AG04450 (cell line): ENCODE results near the gene SORCS3. TPM values are rescaled to one million over a fixed set of nuclear protein-coding genes. Genes with fewer than 3 reads are reported as not detected.

Source experiments
- CTCF ChIA-PET: fragments of 300-600, 350-600 bp; formaldehyde crosslinking; extraction: SDS; loops from one replicate; lab custom pipeline; 2022; ENCODE audit warnings: antibody characterized with exemption, inconsistent platforms; lab: Charles Lee
- POLR2A ChIA-PET: fragments of 350-600 bp; formaldehyde crosslinking; extraction: SDS; loops from one replicate; lab custom pipeline; 2021; ENCODE audit warnings: antibody characterized with exemption, inconsistent platforms; lab: Yijun Ruan, JAX
- DNase-seq: peaks from one replicate; pipeline ENCODE4 v3.0.0-alpha.2; 2011; ENCODE audit warnings: low read depth, low spot score
- H3K27ac ChIP-seq: one replicate; pipeline ENCODE4 v1.5.1; 2012; ENCODE audit warnings: low read depth, low read length, control low read depth
- H3K27me3 ChIP-seq: one replicate; pipeline ENCODE4 v1.6.0; 2012; ENCODE audit warnings: low read length; ENCODE audit not compliant: control insufficient read depth, insufficient read depth
- H3K4me3 ChIP-seq: 2 replicates; pipeline ENCODE4 v1.5.1; 2011; ENCODE audit warnings: mild to moderate bottlenecking, low read depth, low read length, control low read depth
- H3K9me3 ChIP-seq: 2 replicates; pipeline ENCODE4 v1.5.1; 2012; ENCODE audit warnings: low read length; ENCODE audit not compliant: control insufficient read depth, insufficient read depth
- polyA plus RNA-seq: library from polyadenylated mRNA; depleted of rRNA; stranded (reverse); fragments of >200 nt; gene quantifications from 2 replicates; pipeline ENCODE4 v1.2.3, GENCODE V29; 2011
- TF ChIP-seq, protein P1 (sequence below): IDR thresholded peaks from 2 replicates; pipeline ENCODE4 v1.5.1; 2011; ENCODE audit warnings: low read depth, low read length, control low read depth, inconsistent platforms

Gene SORCS3
- polyA plus RNA-seq, 1 experiment, result not detected

DNA sequence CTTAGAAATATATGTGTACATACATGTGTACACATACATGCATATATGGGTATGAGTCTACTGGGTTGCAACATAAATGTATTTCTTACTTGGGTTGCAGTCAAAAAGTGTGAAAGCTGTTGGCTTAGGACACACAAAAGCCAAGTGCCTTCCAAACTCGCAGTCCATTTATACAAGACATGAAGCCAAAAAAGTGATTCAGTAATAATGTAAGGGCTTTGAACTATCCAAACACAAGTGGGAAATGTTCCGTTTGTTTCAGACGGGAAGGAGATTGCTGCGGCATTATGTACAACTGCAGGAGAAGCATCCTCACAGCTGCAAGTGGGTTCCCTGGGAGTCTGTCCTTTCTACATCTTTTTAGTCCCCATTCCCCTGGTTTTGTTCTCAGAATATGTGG, 513.6 kb downstream of the SORCS3 start:
- Histone ChIP-seq H3K4me3 (no peak overlapping the region), H3K27me3 (no peaks in the 10 kb centered on the region), H3K9me3 (peaks cover 13% of the 10 kb centered on the region), H3K27ac (no peak overlapping the region)
- ChIA-PET CTCF (no interaction called here), POLR2A (no interaction called here)
- TF ChIP-seq, protein P1, sequence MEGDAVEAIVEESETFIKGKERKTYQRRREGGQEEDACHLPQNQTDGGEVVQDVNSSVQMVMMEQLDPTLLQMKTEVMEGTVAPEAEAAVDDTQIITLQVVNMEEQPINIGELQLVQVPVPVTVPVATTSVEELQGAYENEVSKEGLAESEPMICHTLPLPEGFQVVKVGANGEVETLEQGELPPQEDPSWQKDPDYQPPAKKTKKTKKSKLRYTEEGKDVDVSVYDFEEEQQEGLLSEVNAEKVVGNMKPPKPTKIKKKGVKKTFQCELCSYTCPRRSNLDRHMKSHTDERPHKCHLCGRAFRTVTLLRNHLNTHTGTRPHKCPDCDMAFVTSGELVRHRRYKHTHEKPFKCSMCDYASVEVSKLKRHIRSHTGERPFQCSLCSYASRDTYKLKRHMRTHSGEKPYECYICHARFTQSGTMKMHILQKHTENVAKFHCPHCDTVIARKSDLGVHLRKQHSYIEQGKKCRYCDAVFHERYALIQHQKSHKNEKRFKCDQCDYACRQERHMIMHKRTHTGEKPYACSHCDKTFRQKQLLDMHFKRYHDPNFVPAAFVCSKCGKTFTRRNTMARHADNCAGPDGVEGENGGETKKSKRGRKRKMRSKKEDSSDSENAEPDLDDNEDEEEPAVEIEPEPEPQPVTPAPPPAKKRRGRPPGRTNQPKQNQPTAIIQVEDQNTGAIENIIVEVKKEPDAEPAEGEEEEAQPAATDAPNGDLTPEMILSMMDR, result no peak
- DNase-seq, result no peak

DNA sequence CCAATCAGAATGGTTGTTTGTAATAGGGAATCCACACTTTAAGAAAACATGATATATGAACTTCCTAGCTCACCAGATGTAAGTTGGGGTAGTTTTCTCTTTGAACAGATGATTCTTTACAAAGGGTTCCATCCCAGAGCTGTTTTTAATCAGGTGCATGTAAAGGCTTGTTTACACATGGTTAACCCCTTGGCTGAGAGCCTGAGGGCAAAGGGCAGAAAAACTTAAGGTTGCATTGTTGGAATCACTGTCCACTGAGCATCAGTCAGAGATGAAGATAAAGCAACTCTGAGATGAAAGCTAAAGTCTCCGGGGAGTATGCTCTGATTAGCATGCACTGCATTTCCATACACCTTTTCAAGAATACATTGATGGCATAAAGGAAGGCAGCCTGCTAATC, 518.2 kb downstream of the SORCS3 start:
- TF ChIP-seq, protein P1, result no peak
- DNase-seq, result no peak
- H3K4me3 ChIP-seq, result no peak overlapping the region
- H3K9me3 ChIP-seq, result peaks cover 23% of the 10 kb centered on the region
- ChIA-PET POLR2A (no interaction called here), CTCF (no interaction called here)
- no peak overlapping the region for H3K27ac ChIP-seq
- H3K27me3 ChIP-seq, result no peaks in the 10 kb centered on the region

DNA sequence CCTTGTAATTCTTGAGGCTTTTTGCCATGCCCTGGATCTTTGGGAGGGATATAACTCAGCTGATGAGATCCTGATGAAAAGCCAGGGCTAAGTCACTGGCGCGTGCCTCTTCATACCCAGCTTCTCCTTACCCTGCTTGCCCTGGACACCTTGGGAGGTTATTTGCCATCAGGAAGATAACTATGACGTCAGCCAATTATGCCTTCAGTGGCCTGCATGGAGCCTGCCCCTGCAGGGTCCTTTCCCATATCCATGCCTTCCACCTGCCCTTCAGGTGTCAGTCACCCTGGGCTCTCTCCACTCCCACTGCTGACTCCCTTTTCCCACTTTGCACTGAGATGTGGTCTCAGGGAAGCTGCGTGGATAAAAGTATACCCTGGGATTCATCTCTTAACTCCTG, 520.1 kb downstream of the SORCS3 start:
- no peak overlapping the region for H3K4me3 ChIP-seq
- POLR2A ChIA-PET, result no interaction called here
- CTCF ChIA-PET, result no interaction called here
- H3K27ac ChIP-seq, result no peak overlapping the region
- DNase-seq, result no peak
- TF ChIP-seq, protein P1, result no peak
- H3K27me3 ChIP-seq, result no peaks in the 10 kb centered on the region
- H3K9me3 ChIP-seq, result peaks cover 19% of the 10 kb centered on the region

DNA sequence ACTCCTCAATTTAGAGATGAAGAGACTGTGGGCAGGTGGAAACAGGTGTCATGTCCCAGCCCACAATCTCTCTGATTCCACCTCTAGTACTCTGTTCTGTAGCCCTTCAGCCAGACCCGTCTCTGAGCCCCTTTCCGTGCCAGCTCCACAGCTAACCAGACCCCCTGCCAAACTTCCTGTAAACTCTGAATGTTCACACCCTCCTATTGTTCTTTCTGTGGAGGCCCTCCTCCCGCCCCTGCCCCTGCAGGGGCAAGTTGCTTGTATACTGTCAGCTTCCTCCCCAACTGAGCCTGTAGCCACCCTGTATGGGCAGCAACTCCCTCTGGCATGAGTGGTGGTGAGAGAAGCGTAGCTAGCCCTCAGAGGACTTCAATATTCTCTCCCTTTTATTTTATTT, 520.7 kb downstream of the SORCS3 start:
- POLR2A ChIA-PET, result no interaction called here
- CTCF ChIA-PET, result no interaction called here
- TF ChIP-seq, protein P1, result no peak
- no peak overlapping the region for H3K27ac ChIP-seq
- no peak for DNase-seq
- no peaks in the 10 kb centered on the region for H3K27me3 ChIP-seq
- peaks cover 19% of the 10 kb centered on the region for H3K9me3 ChIP-seq
- H3K4me3 ChIP-seq, result no peak overlapping the region

DNA sequence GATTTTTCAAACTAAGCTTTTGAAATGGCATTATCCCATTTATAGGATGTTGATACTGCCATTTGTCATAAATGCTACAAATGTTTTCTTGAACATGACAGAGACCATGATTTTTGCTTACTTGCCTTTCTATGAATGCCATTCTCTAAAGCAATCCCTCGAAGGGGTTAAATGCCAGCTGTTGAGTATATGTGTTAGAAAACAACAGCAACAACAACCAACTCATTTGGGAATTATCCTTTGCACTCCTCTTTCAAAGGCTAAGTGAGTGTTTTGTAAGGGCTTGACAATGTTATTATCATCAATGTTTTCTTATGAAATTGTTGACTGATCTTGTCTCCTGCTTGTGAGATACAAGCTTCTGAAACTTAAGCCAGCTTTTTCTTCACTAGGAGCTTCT, 529.4 kb downstream of the SORCS3 start:
- TF ChIP-seq, protein P1, result no peak
- POLR2A ChIA-PET, result no interaction called here
- no peak overlapping the region for H3K27ac ChIP-seq
- DNase-seq, result no peak
- peaks cover 9% of the 10 kb centered on the region; the same call in 1 of the 2 replicates for H3K9me3 ChIP-seq
- no peak overlapping the region for H3K4me3 ChIP-seq
- CTCF ChIA-PET, result no interaction called here
- H3K27me3 ChIP-seq, result no peaks in the 10 kb centered on the region
